HepG2 (cell line): ENCODE measurements around the gene NAT9. TPM values are rescaled to one million over a fixed set of nuclear protein-coding genes. Genes with fewer than 3 reads are reported as not detected.

ENCODE experiments used
- FOXA1 ChIP-seq, 2 experiments: fragments of 450-650 bp in 1 of 2; sonication (generic) in 1 of 2; formaldehyde crosslinking in 1 of 2; IDR thresholded peaks; 2 replicates each; pipeline versions ENCODE4 v1.4.0 to v1.6.1; 2016 to 2020; ENCODE audit warnings: missing genetic modification reagents in 1 of 2
- FOXM1 ChIP-seq: sonication (generic); formaldehyde crosslinking; IDR thresholded peaks from 2 replicates; pipeline ENCODE4 v1.5.0; 2020; ENCODE audit warnings: missing genetic modification reagents
- HNF1B ChIP-seq: sonication (generic); formaldehyde crosslinking; IDR thresholded peaks from 2 replicates; pipeline ENCODE4 v1.5.1; 2020; ENCODE audit warnings: mild to moderate bottlenecking, moderate library complexity, missing genetic modification reagents
- HNRNPH1 ChIP-seq: fragments of 200-400 bp; formaldehyde crosslinking; optimal IDR thresholded peaks from 2 replicates; pipeline ENCODE3; 2017; ENCODE audit warnings: mild to moderate bottlenecking, low read depth, low read length
- NFATC3 ChIP-seq: sonication (generic); formaldehyde crosslinking; IDR thresholded peaks from 2 replicates; pipeline ENCODE4 v1.5.1; 2020; ENCODE audit warnings: mild to moderate bottlenecking, missing genetic modification reagents
- SIX4 ChIP-seq: sonication (generic); formaldehyde crosslinking; IDR thresholded peaks from 2 replicates; pipeline ENCODE4 v1.4.0; 2020; ENCODE audit warnings: missing genetic modification reagents
- YEATS2 ChIP-seq: sonication (generic); formaldehyde crosslinking; IDR thresholded peaks from 2 replicates; pipeline ENCODE4 v1.4.0; 2020; ENCODE audit warnings: missing genetic modification reagents, borderline replicate concordance
- ZMAT5 ChIP-seq: sonication (generic); formaldehyde crosslinking; IDR thresholded peaks from 2 replicates; pipeline ENCODE4 v1.5.0; 2020; ENCODE audit warnings: mild to moderate bottlenecking, low read depth, missing genetic modification reagents, borderline replicate concordance
- ZNF12 ChIP-seq: sonication (generic); formaldehyde crosslinking; IDR thresholded peaks from 2 replicates; pipeline ENCODE4 v1.5.0; 2020; ENCODE audit warnings: missing genetic modification reagents
- ZNF17 ChIP-seq: sonication (generic); formaldehyde crosslinking; IDR thresholded peaks from 2 replicates; pipeline ENCODE4 v1.5.0; 2020; ENCODE audit warnings: mild to moderate bottlenecking, missing genetic modification reagents
- ZNF367 ChIP-seq: sonication (generic); formaldehyde crosslinking; IDR thresholded peaks from 2 replicates; pipeline ENCODE4 v1.4.0; 2020; ENCODE audit warnings: missing genetic modification reagents, borderline replicate concordance
- ZNF407 ChIP-seq: sonication (generic); formaldehyde crosslinking; IDR thresholded peaks from one replicate; pipeline ENCODE4 v1.5.1; 2020; ENCODE audit warnings: mild to moderate bottlenecking, missing genetic modification reagents; ENCODE audit errors: not compliant biosample characterization
- ZNF598 ChIP-seq: sonication (generic); formaldehyde crosslinking; IDR thresholded peaks from 2 replicates; pipeline ENCODE4 v1.5.1; 2020; ENCODE audit warnings: mild to moderate bottlenecking, missing genetic modification reagents, borderline replicate concordance
- ZNF75D ChIP-seq: sonication (generic); formaldehyde crosslinking; IDR thresholded peaks from 2 replicates; pipeline ENCODE4 v1.8.1; 2023; ENCODE audit warnings: missing genetic modification reagents, mild to moderate bottlenecking, borderline replicate concordance
- polyA plus RNA-seq, 8 experiments: library from polyadenylated mRNA; depleted of rRNA in 3 of 8; stranded (reverse) in 7 of 8; unstranded in 1 of 8; fragments of >200 nt; fragmentation: Illumina TruSeq in 4 of 8; extraction: Trizol in 4 of 8; gene quantifications; 2 replicates each; pipeline versions ENCODE4 v1.2.1 to v1.2.3, GENCODE V29; 2011 to 2016; ENCODE audit warnings: low read depth in 4 of 8, missing spikeins in 1 of 8, mixed read lengths in 1 of 8; ENCODE audit not compliant: insufficient read depth in 1 of 8
- total RNA-seq, 5 experiments: library from RNA; depleted of rRNA; stranded (reverse); fragments of >200 nt; fragmentation: Illumina TruSeq; extraction: Trizol; gene quantifications; 2 replicates each; pipeline ENCODE4 v1.2.3, GENCODE V29; 2016; ENCODE audit warnings: low read depth in 1 of 5

The NAT9 gene
- total and polyA plus RNA-seq, 2 of the 13 experiments (the other 11 are each of a cell fraction or from before 2014, with no cell fraction given) = 39.7 to 44.2 TPM

GRCh38 chr17:74780443-74781238, 4.5 kb upstream of the NAT9 start (continued):
- TF ChIP-seq HNRNPH1 (no peak), NFATC3 (no peak), ZNF12 (CRISPR knock-in tag) (no peak), ZNF598 (CRISPR knock-in tag) (no peak), FOXA1 (IDR thresholded peaks at IDR 0.05) (no peak), FOXA1 (CRISPR knock-in tag; IDR thresholded peaks at IDR 0.05) (0 out of 2 replicates have a peak, but pooled peaks have one; percentile 23), ZNF17 (CRISPR knock-in tag) (no peak), FOXM1 (no peak), ZMAT5 (CRISPR knock-in tag) (no peak), YEATS2 (CRISPR knock-in tag) (peak; percentile 35; the same call in 1 of the 2 replicates), ZNF407 (no peak), SIX4 (CRISPR knock-in tag) (no peak), ZNF75D (CRISPR knock-in tag) (no peak), ZNF367 (CRISPR knock-in tag) (no peak), HNF1B (CRISPR knock-in tag) (peak; percentile 83)
